ENCODE measurements around the gene ENDOU.

The ENDOU gene

GRCh38 chr12:47725091-47725772 is at the start of gene ENDOU:
TSS of gene ENDOU (minus strand) at chr12:47725490. CDS start at chr12:47725413, 77 bp downstream.
- DNase-seq, result no peak

- DNase-seq, result no peak
Observed at GRCh38 chr12:47774663-47775062, 49.4 kb upstream of the ENDOU start.

- DNase-seq, result no peak
Observed at GRCh38 chr12:47773858-47774580, 48.7 kb upstream of the ENDOU start.

- DNase-seq, result peak; percentile 79
Observed at GRCh38 chr12:47773062-47773857, 48.0 kb upstream of the ENDOU start, which contains the start of gene SLC48A1. TSS of gene SLC48A1 (plus strand) at chr12:47773238. CDS start at chr12:47773305, 67 bp downstream.

GRCh38 chr12:47772738-47773061 is 47.4 kb upstream of the ENDOU start:
- DNase-seq, result no peak

- no peak for DNase-seq
Observed at GRCh38 chr12:47772094-47772660, 46.9 kb upstream of the ENDOU start.

GRCh38 chr12:47771304-47771703 is 46.0 kb upstream of the ENDOU start:
- DNase-seq, result no peak

- DNase-seq, result no peak
Observed at GRCh38 chr12:47770086-47770726, 44.9 kb upstream of the ENDOU start.

- DNase-seq, result no peak
Observed at GRCh38 chr12:47769234-47770085, 44.2 kb upstream of the ENDOU start.

- DNase-seq, result no peak
Observed at GRCh38 chr12:47768323-47768811, 43.1 kb upstream of the ENDOU start.

- peak; percentile 72 for DNase-seq
Observed at GRCh38 chr12:47767216-47767724, 42.0 kb upstream of the ENDOU start.

GRCh38 chr12:47766502-47767215 is 41.4 kb upstream of the ENDOU start:
- no peak for DNase-seq

GRCh38 chr12:47763481-47764346 is 38.4 kb upstream of the ENDOU start:
- DNase-seq, result no peak

- no peak for DNase-seq
Observed at GRCh38 chr12:47762850-47763465, 37.7 kb upstream of the ENDOU start.

- peak; percentile 65 for DNase-seq
Observed at GRCh38 chr12:47758834-47759690, 33.8 kb upstream of the ENDOU start, which contains the start of gene RAPGEF3. TSS of gene RAPGEF3 (minus strand) at chr12:47758880. CDS start at chr12:47758556, 324 bp downstream.

GRCh38 chr12:47758584-47758833 is 33.2 kb upstream of the ENDOU start:
- no peak for DNase-seq

GRCh38 chr12:47757840-47758583 is 32.7 kb upstream of the ENDOU start:
- no peak for DNase-seq

All from activated naive CD4-positive, alpha-beta T cell treated with anti-CD3 and anti-CD28 coated beads, Interleukin-2, amount 50 U/mL, for 16 hours (primary cell).